Measurements from ENCODE around the gene CCDC85C.

CCDC85C gene

DNA sequence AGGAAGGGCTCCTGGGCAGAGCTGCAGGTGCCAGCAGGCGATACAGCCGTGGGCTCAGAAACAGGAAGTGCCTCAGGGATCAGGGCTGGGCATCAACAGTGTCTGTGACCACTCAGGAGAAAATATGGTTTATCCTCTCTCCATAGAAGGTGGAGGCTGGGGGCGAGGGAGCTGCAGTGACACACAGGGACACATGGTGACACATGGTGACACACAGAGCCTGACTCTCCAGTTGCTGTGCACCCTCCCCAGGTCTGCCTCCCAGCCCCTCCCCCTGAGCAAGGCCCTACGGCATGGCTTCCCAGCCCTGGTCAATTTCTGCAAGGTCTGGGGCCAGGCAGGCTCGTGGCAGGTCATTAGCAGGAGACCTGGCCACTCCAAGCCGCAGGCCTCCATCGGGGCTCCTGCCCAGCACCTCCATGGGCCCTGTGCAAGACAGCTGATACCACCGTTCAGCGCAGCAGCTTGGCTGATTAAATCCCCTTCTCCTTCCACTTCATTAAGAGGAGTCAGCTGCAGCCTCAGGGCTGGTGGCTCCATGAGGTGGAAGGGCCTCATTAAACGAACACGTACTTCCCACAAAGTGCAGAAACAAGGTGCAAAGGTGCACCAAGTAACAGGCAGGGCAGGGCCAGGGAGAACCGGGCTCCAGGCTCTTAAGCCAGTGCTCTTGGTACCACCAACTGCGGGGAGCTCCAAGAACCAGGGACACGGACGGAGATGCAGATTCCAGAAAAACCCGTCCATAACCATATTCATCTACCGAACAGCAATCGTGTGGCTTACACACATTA is 62.1 kb downstream of the CCDC85C start:
- DNase-seq (ENCODE audit: low read depth in 3 of 3, low spot score in 1 of 3), result no peak

DNA sequence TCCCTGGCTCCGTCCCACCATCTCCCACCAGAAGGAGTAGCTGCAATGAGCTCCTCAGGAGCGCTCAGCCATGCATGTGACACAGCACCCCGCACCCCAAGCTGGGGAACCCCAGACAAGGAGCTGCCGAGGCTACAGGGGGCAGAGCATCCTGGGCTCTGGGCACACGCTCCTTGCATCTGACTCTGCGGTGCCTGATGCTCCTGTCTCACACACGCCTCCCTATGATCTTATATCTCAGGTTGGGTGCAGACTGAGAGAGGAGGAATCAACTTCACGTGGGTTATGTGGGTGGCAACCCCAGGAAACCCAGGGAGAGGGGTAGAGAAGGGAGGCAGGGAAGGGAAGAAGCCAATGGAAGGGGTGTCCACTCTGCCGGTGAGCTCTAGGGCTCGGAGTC is 62.8 kb downstream of the CCDC85C start:
- no peak for DNase-seq (ENCODE audit: low read depth in 3 of 3, low spot score in 1 of 3)

DNA sequence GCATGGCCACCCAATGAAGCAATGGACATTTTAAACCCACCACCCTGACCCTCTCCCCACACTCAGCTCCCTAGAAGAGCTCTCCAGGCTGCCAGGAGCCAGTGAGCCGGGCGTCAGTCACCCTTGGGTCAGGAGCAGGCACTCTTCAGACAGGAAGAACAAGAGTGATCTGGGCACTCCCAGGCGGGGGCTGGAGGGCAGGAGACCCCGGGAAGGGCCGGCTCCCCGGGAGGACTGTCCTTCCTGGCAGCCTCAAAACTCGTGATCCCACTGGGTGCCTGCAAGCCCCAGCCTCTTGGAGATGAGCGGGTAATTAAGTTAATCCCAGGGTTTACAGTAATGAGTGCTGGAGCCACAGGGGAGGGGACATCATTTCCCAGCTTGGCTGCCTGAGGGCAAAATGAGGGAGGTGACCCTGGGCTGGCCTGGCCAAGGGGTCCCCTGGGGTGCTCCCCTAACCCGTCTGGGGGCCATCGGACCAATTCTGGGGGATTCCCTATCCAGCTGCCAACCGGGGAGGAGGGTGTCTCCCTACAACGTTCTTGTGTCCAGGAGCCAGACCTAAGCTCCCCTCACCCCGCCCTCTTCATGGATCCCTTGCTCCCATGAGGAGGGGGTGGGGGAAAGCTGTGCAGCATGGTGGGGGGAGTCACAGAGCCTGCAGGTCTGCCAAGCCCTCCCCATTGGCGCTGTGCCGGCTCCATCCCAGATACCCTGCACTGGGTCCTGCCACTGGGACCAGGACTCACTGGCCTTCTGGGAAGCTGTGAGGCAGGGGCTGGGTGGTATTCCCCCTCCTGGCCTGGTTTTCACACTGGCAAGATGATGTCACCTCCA is 63.6 kb downstream of the CCDC85C start:
- DNase-seq (ENCODE audit: low read depth in 3 of 3, low spot score in 1 of 3), result no peak

DNA sequence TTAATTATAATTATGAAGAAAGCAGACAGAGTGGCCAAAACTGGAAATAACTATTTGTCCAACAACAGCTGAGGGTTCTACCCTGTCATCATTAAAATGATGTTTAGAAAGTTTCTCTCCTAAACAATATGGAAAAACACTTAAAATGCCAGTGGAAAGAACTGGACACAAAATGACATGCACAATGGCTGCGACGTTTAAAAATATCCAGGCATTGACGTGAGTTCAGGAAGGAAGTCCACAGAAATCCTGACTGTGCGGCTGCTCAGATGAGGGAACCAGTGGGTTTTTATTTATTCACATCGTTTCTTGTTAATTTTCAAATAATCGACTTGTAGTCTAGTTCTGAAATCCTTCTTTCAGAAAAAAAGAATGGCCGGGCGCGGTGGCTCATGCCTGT is 64.5 kb downstream of the CCDC85C start:
- DNase-seq (ENCODE audit: low read depth in 3 of 3, low spot score in 1 of 3), result no peak

DNA sequence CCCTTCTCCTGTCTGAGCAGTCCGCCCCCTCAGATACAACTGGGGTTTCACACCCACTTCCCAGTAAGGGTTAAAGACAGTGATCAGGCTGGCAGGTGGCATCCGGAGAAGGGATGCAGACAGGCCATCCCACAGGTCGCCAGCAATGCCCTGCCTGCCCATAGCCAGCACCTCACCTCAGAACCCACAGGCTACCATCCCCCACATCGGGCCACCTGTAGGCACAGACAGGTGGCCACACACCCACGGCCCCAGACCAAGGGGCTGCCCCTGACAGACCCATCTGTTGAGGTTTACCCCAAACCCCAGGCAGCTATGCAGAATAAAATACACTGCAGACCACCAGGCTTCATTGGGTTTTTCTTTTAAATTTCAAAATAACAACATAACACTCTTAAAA is 65.3 kb downstream of the CCDC85C start:
- DNase-seq (ENCODE audit: low read depth in 3 of 3, low spot score in 1 of 3), result no peak

DNA sequence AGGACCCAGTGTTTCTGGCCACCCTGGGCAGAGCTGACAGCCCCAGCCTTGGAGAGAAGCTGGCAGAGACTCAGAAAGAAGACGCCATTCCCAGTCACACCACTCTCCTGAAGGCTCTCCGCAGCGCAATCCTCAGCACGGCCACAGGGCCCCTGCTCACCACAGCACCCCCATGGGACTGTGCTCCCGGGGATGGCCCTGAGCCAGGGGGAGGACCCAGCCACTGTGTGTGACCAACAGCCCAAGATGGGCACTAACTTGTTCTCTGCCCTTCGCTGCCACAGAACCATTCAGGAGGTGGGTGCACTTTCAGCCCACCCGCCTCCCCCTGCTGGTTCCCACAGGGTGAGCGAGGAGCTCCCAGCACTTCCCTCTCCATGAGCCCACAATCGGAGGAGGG is 65.7 kb downstream of the CCDC85C start:
- no peak for DNase-seq (ENCODE audit: low read depth in 3 of 3, low spot score in 1 of 3)

DNA sequence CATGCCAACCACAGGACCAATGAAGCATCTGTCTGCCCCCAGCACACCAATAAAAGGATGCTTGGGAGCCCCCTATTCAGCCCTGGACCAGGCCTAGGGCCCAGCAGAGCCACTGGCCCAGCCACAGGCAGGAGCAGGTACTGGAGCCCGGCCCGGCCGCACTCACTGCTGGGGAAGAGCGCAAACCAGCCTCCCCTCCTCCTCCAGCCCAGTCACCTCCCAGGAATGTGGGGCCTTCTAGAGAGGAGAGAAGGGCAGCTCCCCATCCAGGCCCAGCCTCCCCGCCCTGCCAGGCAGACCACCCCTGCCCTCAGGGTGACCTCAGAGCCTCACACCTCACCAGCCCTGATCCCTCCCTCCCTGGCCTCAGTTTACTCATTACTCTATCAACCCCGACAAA is 66.6 kb downstream of the CCDC85C start:
- DNase-seq (ENCODE audit: low read depth in 3 of 3, low spot score in 1 of 3), result no peak

DNA sequence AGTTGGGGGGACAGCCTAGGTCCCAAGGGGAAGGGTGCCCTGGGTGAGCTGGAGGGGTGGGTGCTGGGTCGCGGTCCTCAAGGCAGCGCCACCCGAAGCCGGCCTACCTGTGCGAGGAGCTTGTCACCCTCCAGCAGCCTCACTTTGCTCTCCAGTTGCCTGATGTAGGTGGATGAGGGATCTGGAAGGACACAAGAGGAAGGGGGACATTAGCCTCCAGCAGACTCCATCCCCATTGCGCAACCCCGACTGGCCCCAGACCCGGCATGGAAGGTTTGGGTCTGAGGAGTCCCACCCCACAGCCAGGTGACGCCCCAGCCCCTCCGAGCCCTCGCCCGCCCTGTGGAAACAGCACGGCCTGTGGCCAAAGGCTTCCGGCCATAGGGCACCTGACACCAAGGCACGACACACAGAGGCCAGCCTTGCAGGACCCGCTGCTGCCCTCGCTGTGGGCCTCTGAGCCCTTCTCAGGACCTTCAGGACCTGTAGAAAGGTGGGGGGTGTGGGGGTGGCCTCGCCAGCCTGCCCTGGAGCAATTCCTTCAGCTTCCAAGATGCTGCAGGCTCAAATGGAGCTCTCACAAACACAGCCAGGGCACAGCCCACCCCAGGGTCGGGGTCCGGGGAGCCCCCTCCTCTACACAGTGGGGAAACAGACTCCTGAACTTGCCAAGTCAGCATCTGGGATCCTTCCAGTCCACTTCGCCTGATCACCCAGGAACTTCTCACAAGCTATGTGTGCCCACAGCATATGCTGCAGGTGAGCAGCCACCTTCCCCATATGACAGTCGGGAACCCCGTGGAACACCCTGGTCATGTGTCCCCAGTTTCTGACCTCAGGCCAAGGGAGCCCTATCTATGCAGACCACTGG is 67.9 kb downstream of the CCDC85C start:
- DNase-seq (ENCODE audit: low read depth in 3 of 3, low spot score in 1 of 3), result no peak

DNA sequence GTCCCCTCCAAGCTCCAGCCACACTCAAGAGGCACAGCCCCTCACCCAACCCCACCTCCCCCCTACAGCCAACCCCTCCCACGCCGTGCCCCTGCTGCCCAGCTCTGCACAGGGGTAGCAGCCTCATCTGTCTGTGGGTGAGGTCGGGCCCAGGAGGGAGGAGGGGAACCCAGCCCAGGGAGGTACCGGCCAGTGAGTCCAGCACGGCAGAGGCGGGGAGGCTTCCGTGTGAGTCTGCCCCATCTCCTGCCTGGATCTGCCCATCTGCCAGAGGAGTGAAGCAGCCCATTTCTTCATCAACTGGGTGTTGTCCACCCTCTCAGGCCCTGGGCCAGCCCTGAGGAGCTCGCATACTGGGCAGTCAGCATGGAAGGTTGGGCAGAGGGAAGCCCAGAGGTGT is 68.6 kb downstream of the CCDC85C start:
- no peak for DNase-seq (ENCODE audit: low read depth in 3 of 3, low spot score in 1 of 3)

DNA sequence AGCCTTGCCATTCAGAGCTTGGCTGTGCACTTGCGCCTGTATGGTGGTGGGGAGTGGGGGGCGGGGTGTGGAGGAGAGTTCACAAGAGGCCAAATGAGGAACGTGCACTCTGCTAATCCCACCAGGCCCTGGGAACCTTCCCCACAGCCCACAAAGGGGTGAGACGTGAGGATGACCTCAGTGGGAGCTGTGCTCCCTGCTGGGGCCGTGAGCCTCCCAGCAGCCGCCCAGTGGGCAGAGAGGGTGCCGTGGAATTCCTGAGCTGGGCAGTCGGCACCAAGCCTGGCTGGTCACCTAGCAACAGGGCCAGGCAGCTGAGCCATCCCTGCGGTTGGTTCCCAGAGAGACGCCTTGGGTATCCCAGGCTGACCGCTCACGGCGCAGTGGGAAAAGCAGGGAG is 69.1 kb downstream of the CCDC85C start:
- DNase-seq (ENCODE audit: low read depth in 3 of 3, low spot score in 1 of 3), result no peak

DNA sequence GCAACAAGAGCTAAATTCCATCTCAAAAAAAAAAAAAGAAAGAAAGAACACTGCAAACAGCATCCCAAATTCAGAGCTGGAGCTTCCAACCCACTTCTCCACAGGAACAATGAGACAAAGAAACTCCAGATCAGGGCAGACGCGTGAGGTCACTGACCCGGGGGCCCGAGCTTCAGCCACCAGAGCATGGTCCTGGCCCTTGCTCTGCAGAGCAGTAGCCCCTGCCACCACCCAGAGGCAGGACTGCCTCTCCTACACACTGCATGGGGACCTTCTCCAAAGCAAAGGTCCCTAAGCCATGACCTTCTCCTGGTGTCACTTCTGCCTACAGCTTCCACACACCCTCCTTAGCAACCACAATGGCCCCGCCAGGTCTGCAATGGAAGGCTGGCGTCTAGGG is 69.7 kb downstream of the CCDC85C start:
- no peak for DNase-seq (ENCODE audit: low read depth in 3 of 3, low spot score in 1 of 3)

DNA sequence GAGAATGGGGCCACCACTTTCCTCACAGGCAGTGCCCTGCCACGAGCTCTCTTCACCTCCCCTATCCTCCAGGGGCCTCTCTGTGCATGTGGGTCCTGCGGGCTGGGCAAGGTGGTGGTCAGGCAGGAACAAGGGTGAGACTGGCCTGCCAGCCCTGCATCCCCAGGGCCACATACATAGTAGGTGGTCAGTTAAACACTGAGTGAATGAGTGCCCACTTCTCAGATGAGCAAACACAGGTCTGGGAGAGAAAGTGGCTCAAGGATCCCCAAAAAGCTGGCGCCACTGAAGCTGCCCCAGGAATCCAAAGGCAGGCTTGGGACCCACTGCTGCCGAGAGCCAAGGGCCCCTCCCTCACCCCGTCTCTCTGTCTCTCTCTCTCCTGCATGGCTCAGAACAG is 71.7 kb downstream of the CCDC85C start:
- DNase-seq (ENCODE audit: low read depth in 3 of 3, low spot score in 1 of 3), result no peak

DNA sequence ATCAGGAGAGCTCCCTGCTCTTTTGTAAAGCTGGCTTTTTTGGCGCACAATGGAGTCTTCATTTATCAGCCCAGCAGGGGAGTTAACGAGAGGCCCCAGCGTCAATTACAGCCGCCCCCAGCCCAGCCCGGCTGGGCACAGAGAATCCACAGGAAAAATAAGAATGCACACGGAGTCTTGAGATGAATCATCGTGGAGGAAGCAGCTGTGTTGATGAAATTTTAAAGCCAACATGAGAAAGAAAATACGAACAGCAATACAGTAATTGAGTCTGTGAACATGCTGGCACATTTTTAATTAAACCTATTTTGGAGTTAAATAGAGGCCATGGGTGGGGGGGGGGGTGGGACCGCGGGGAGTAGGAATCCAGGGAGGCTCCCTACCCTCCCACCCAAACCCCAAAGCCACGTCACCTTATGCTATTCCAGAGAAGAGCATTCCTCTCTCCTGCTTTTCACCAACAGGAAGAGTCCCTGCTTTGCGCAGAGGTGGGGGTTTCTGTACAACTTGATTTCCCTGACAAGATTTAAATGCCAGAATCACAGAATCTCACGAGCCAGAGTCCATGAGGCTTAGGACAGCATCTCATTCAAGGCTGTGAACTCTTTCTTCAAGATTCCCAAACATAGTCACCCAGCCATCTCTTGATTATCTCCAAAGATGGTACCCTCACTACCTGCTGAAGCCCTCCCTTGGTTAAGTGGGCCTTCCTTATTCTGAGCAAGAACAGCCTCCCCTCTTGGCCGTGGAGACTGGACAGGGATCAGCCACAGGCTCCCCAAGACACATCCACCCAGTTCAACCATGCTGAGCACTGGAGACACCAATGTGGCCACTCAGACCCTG is 72.5 kb downstream of the CCDC85C start:
- DNase-seq (ENCODE audit: low read depth in 3 of 3, low spot score in 1 of 3), result no peak

DNA sequence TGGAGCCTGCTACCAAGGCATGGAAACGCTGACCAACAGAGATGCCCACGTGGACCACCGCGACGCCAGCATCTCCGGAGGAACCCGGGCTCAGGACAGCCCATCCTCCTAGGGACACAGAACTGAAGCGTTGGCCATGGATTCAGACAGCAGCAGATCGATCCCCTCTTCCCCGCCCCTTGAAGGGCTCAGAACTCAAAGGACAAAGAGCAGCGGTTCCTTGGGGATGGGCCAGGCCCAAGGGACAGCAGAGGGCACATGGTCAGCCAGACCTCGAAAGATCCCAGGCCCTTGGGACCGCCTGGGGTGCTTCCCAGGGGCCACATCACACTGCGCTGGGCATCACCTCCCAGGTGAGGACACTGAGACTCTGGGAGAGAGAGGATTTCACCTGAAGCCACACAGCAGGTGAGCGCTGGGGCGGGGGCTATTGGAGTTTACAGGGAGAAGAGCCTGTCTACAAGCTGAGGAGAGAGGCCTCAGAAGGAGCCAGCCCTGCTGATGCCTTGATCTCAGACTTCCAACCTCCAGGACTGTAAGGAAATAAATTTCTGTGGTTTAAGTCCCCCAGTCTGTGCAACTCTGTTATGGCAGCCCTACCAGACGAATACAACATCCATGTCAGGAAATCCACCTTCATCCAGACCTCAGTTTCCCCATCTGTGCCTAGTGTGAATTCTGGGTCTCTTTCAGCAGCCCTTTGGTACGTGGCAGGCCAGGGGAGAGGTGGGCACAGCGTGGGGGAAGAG is 73.4 kb downstream of the CCDC85C start:
- DNase-seq (ENCODE audit: low read depth in 3 of 3, low spot score in 1 of 3), result no peak

DNA sequence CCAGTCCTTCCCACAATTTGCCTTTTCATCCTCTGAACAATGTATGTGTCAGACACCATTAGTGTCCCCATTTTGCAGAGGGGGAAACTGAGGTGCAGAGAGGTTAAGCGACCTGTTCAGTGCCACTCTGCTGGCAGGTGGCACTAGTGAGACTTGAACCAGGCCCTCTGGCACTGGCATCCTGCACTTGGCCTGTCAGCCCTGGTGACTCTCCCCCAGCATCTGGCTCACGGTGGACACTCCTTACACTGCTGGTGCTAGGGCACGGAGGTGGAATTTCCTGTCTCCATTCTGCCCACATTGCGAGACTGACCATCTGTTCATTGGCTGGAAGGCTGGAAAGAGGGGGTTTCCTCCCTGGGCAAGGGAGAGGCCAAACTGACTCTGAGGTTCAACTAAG is 74.1 kb downstream of the CCDC85C start:
- no peak for DNase-seq (ENCODE audit: low read depth in 3 of 3, low spot score in 1 of 3)

DNA sequence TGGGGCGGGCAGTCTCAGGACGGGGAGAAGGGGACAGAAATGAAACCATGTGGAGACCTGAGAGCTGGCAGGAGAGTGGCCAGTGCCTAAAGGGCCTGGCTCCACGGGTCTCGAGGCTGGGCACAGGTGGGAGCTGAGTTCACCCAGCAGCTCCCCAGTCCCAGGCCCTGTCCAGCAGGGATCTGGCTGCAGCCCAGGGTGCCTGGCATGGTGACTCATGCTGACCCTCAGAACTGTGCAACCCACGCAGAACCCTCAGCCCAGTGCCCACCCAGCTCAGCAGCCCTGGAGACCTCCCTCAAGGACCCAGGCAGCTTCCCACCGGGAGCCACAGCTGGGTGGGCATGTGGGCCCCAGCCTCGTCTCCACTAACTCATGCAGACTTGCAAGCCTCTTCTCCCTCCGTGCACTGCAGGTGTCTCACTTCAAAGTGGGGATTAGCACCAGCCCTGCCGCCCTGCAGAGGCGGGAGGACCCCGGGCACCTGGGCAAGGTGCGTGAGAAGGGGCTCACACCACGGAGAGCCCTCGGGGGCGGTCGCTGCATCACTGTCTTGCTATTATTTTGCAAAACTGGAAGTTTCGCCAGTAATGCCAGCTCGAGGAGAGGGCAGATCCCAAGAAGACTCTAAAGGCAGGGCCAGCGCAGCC is 76.5 kb downstream of the CCDC85C start:
- DNase-seq (ENCODE audit: low read depth in 3 of 3, low spot score in 1 of 3), result no peak

DNA sequence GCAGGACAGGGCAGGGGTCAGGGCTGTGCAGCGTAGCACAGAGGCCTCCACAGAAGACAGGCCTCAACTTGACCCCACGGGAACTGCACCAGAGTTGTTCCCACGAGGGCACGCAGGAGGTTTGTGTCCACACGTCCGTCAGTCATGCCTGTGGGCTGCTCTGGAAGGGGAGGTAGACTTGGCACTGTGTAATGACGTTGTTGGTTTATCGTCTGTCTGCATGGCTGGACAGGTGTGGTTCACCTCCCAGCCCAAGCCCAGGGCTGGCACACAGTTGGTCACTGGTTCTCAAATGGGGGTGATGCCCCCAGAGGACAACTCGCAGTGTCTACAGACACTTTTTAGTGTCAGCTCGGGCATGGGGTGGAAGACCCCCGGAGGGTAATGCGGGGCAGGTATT is 77.0 kb downstream of the CCDC85C start:
- DNase-seq (ENCODE audit: low read depth in 3 of 3, low spot score in 1 of 3), result no peak

DNA sequence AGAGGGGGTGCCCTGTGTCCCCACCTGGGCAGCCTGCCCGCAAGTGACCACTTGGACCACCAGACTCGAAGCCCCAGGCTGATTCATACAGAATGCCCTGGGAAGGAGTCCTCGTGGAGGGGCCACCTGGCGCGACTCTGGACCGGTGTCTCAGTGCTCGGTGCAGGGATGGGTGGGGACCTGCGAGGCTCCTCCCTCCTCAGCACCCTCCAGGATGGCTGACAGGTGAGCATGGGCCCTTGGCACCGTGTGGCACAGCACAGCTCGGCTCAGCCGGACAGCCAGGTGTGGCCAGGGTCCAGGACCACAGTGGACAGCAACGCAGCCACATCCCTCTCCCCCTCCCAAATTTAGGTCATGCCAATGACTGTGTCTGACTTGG is 78.3 kb downstream of the CCDC85C start:
- DNase-seq (ENCODE audit: low read depth in 3 of 3, low spot score in 1 of 3), result no peak

All from stimulated activated CD4-positive, alpha-beta T cell treated with anti-CD3 and anti-CD28 coated beads, TNF-alpha, amount 100 ng/mL, for 1 hour (primary cell).